GM19452 (cell line): ENCODE results near the gene MINDY4.

ENCODE experiments used
- ATAC-seq: cut with Tn5 transposase; IDR thresholded peaks from one replicate; pipeline ENCODE4 v1.9.1; 2021; ENCODE audit not compliant: unreplicated experiment

Gene MINDY4

GRCh38 chr7:30771174-30771879 lies at the start of gene MINDY4:
Gene MINDY4, plus strand, starts transcription at chr7:30771417. Its CDS starts 77 bp downstream, at chr7:30771494.
- ATAC-seq: peak; percentile 91

- no peak for ATAC-seq
These were observed 49.0 kb upstream of the MINDY4 start for GRCh38 chr7:30722187-30722586.

- no peak for ATAC-seq
These were observed 48.5 kb upstream of the MINDY4 start for GRCh38 chr7:30722671-30723070.

GRCh38 chr7:30723776-30724175 lies 47.4 kb upstream of the MINDY4 start:
- no peak for ATAC-seq

GRCh38 chr7:30726296-30727006 lies 44.8 kb upstream of the MINDY4 start:
- ATAC-seq: no peak

GRCh38 chr7:30727061-30727945 lies 43.9 kb upstream of the MINDY4 start:
- ATAC-seq: peak; percentile 58

- ATAC-seq: no peak
These were observed 42.6 kb upstream of the MINDY4 start for GRCh38 chr7:30728591-30729100.

- ATAC-seq: no peak
These were observed 41.6 kb upstream of the MINDY4 start for GRCh38 chr7:30729642-30730041.

- ATAC-seq: no peak
These were observed 41.1 kb upstream of the MINDY4 start for GRCh38 chr7:30730097-30730496.

- no peak for ATAC-seq
These were observed 40.2 kb upstream of the MINDY4 start for GRCh38 chr7:30730996-30731395.

- ATAC-seq: no peak
These were observed 39.6 kb upstream of the MINDY4 start for GRCh38 chr7:30731581-30731980.

- ATAC-seq: no peak
These were observed 38.6 kb upstream of the MINDY4 start for GRCh38 chr7:30732606-30733005.

GRCh38 chr7:30733216-30733615 lies 38.0 kb upstream of the MINDY4 start:
- no peak for ATAC-seq

- ATAC-seq: no peak
These were observed 37.5 kb upstream of the MINDY4 start for GRCh38 chr7:30733691-30734090.

- no peak for ATAC-seq
These were observed 36.7 kb upstream of the MINDY4 start for GRCh38 chr7:30734497-30734896.

GRCh38 chr7:30735631-30736030 lies 35.6 kb upstream of the MINDY4 start:
- ATAC-seq: no peak

GRCh38 chr7:30736291-30736690 lies 34.9 kb upstream of the MINDY4 start:
- ATAC-seq: no peak

- ATAC-seq: no peak
These were observed 32.9 kb upstream of the MINDY4 start for GRCh38 chr7:30738026-30738915.

- no peak for ATAC-seq
These were observed 31.5 kb upstream of the MINDY4 start for GRCh38 chr7:30739691-30740090.

GRCh38 chr7:30740417-30741181 lies 30.6 kb upstream of the MINDY4 start:
- no peak for ATAC-seq
